ENCODE data around the gene SPPL3.
A peak's percentile ranks its signal among the peaks of the same experiment; 100 is the strongest.
"Not testable (repeated sequence)": the region's sequence is repeated elsewhere in the genome, so short reads cannot be mapped to it uniquely, and the experiment has no call there.

Gene SPPL3

DNA sequence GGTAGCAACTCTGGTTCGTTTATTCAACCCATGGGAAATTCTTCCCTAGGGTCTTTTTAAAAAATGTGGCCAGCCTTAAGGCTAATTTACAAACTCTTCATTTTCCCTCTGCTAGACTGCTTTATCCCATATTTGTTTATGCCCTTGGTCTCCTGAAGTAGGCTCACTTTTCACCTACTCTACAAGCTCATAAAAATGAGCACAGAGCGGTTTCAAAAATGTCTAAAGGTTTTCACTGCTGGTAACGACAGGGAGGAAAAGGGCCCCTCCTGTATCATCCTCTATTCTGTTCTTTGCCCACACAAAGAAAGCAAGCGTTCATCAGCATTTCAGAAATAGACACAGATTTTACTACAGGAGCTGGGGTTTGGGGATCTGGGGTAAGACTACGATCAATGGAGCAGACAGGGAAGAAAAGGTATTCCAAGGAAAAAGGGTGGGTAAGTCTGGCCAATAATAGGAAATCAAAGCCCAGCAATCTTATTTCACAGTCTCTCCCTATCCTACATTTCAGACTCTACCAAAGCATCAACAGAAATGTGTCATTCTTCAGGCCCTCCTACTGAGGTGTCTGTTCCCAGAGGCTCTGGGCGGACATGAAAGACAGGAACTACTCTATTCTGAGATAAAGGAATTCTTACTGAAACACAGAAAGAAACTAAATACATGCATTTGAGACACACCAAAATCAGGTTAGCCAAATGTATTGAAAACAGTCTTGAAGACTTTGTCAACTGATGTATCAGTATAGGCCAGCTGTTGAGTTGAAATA, 86.4 kb downstream of the SPPL3 start:
- no peak for DNase-seq (ENCODE audit: low read depth)

DNA sequence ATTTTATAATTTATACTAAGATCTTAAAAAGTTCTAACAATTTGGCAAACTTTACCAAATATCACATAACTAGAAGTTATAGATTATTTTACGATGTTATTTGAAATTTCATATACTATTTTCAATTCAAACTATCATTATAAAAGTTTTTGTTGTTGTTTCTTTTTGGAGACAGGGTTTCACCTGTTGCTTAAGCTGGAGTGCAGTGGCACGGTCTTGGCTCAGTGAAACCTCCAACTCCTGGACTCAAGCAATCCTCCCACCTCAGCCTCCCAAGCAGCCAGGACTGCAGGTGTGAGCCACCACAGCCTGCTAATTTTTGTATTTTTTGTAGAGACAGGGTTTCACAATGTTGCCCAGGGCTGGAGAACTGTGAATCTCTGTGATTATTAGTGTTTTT, 87.8 kb downstream of the SPPL3 start:
- no peak for DNase-seq (ENCODE audit: low read depth)

DNA sequence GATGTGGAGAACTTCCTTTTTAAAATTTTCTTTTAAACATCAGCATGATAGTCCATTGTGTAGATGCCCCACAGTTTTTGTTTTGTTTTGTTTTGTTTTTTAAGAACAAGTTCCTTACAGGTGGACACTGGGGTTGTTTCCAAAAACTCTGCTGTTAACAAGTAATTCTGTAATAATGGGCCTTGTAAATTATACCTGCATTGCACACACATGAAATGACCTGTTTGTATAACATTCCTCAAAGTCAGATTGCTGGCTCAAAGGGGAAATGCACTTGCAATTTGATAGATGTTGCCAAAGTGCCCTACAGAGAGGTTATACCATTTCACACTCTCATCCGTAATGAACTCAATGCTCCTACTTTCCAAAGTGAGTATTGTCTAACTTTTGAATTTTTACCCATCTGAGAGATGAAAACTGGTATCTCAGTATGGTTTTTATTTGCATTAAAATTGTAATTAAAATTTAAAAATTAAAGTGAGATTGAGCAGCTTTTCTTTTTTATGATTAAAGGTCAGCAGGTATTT, 89.2 kb downstream of the SPPL3 start:
- no peak for DNase-seq (ENCODE audit: low read depth)

DNA sequence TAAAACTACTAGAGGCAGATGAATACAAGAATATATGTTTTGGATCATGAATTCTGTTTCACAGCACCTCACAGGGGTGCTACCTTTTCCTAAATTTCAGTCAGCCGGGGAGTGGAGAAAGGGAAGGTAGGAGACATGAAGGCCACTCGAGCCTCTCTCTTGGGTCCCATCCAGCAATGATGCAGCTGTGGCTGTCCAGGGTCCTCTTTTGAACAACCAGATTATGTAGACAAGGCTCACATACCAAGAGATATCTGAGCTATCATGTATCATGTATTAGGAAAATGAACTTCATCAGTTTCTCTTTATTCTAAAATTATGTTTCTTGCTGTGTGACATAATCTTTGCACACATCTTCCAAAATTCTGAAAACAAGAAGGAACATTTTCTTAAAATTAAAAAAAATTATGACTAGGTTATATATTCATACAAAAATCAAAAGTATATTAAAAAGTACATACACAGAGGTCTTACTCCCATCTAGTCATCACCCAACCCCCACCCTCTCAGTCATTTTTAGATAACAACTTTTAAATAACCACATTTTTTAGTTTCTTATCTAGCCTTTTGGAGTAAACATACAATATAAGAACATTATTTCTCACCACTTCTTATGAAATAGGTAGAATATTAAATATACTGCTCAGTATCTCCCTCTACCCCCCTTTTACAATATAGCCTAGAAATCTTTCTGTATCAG, 89.8 kb downstream of the SPPL3 start:
- no peak for DNase-seq (ENCODE audit: low read depth)

DNA sequence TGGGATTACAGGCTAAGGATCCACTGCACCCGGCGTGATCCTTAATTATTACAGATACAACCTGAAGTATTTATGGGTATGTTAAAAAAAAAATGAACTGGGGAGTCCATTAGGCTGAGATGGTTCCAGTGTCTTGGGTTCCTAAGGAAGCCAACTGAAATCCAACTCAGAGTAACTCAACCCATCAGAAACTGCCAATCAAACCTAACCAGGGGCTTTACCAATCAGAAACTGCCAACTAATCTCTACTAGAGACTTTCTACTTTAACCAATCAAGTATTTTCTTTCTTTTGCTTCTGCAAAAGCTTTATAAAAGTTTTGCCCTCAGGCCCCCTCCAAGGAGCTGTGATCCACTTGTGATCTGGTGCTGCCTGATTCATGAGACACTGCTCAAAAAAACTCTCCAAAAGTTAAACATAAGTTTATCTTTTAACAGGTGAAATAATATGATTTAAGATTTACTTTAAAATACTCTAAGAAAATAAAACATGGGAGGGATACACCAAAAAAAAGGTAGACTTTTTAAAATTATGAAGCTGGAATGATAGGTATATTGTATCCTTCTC, 90.5 kb downstream of the SPPL3 start:
- no peak for DNase-seq (ENCODE audit: low read depth)

DNA sequence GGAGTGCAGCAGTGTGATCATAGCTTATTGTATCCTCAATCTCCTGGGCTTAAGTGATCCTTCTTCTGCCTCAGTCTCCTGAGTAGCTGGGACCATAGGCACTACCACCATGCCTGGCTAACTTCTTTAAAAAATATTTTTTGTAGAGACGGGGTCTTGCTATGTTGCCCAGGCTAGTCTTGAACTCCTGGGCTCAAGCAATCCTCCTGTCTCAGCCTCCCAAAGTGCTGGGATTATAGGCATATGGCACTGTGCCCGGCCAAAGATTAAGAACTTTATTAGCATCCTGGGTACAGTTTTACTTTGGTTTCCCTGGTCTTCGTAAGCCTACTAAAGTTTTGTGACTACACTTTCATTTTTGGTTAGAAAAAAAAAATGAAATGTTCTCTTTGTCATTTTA, 94.1 kb downstream of the SPPL3 start:
- no peak for DNase-seq (ENCODE audit: low read depth)

DNA sequence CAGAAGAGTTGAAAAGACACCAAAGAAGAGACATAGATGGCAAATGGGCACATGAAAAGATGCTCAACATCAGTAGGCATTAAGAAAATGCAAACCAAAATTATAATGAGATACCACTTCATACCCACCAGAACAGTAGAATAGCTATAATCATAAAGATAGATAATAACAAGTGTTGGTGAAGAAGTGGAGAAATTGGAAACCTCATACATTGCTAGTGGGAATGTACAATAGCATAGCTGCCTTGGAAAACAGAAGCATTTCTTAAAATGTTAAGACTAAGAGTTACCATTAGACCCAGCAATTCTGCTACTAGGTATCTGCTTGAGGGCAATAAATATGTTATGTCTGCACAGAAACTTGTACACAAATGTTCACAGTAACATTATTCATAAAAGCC, 99.7 kb downstream of the SPPL3 start:
- no peak for DNase-seq (ENCODE audit: low read depth)

DNA sequence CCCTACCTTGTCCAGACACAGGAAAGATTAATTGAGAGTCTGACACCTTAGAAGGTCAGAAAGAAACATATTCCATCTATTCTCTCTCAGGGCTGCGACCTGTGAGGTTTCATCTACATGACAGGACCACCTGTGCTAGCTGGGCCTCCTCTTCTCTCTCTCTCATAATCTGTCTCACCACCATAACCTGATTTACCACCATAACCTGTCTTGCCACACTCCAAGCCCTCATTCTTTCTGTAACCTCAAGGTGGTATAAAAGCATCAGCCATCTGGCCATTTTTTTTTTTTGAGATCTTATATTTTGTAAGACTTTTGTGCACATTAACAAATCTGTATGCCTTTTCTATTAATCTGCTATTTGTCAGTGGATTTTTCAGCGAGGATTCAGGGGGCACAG, 103.0 kb downstream of the SPPL3 start:
- DNase-seq (ENCODE audit: low read depth) = no peak

DNA sequence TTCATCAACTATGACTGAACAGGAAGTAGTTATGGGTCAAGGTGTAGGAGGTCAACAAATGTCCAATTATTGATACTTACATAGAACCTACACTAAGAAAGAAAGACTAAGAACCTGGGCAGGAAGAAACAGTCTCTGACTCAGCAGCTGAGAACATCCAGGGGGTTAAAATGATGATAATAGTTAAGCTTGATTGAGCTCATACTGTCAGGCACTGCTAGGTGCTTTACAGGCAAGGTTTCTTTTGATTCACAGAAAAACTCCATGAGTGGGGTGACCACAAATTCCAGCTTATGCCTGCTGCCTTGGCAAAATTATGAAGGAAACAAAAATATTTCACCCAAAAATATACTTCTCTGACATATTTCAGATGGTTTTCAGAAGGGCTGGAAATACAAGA, 103.5 kb downstream of the SPPL3 start:
- DNase-seq (ENCODE audit: low read depth) = no peak

DNA sequence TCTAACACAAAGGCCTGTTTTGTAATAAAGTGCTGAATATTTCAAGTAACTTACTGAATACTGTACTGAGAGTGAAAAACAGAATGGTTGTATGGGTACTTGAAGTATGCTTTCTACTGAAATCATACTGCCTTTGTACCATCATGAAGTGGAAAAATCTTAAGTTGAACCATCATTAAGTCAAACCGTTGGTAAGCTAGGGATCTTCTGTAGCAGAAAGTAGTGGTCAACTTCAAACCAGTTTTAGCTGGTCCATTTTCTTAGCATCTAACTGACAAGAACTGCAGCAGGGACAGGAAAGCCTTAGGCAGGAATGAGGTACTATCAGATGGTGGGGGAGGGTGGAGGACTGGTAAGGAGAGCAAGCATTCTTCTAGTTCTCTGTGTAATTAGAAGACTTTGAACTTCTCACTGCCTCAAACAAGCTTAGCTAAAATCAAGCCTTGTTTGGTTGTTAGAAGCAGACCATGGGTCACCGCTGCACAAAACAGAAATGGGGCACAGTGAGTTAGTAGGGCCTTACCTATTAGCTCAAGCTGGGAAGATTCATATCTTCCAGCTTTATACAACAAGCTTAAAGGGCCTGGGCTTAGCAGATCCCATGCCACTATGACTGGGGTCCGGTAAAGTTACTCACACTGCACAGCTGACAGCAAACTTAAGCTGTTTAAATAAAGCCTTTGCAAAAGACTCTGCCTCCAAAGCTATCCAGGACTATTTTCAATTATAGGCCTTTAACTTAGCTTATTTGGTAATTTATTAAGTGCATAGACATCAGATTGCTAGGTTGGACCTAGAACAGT, 104.7 kb downstream of the SPPL3 start:
- no peak for DNase-seq (ENCODE audit: low read depth)

DNA sequence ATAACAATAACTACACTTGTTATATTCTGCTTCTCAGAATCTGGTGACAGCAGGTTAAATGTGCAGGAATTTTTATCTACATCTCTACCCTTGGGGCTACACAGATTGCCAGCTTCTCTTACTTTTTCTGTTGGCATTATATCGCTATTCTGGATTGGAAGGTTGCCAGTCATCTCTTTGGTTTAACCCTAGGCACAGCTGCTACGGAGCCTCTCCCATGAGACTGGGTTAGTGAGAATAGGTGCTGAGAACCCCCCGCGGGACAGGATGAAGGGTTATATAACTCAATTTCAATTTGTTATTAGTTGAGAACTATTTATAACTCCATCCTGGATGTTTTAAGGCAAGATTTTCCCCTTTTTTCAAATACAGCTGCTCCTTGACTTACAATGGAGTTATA, 105.5 kb downstream of the SPPL3 start:
- DNase-seq (ENCODE audit: low read depth) = no peak

DNA sequence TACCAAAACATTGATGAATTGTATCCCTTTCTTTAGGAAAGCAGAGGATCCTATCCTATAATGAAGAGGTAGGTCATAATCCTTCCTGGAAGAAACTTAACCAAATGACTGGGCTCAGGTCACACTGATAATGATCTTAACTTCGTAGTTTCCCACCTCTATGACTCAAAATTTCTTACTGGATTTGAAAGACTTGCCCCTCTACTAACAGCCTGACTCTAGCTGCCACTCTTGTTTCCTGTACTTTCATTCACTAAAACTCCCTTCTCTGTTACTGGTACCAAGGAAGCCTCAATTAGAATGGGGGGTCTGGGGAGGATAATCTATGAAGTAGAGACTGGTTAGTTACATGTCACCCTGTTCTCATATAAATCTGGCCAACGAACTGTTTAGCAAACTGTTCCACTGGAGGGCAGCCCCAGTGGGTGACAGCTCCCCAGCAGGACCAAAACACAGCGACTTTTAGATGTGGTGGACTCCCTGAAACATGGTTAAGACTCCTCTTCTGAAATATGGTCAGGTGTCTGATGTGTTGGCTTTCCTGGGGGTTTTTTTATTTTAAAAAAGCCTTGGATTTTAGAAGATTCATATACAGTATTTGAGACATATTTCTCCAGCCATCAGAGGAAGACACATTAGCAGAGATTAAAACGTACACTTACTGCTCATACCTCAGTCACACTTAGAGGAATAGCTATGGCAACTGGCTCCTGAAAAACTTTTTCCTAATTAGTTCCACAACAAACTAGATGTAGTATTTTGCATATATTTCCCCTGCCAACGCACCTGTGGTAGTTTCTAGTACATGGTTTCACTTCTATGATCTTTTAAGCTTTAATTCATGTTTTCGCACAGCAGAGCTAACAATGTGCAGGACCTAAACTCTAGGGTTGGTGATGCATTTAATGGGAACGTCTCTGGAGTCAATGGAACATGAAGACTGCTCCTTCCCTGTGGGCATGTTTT, 106.2 kb downstream of the SPPL3 start:
- DNase-seq (ENCODE audit: low read depth) = no peak

DNA sequence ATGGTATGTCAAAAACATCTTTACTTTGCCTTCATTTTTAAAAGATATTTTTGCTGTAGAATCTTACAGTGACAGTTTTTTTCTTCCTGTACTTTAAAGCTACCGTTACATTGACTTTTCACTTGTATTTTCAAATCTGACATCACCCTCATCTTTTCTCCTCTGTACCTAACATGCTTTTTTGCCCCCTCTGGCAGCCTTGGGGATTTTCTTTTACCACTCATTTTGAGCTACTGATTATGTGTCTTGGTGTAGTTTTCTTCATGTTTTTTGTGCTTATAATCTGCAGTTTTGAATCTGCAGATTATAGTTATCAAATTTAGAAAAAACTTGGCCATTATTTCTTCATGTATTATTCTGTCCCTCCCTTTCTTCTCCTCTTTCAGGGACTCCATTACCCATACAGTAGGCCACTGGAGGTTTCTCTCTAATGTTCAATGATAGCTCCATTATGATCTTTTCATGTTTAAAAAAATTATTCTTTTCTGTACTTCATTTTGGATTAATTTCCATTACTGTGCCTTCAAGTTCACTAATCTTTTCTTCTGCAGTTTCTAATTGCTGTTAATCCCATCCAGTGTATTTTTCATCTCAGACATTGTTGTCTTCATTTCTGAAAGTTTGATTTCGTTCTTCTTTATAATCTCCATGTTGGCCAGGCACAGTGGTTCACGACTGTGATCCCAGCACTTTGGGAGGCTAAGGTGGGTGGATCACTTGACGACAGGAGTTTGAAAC, 108.5 kb downstream of the SPPL3 start:
- DNase-seq (ENCODE audit: low read depth) = no peak

DNA sequence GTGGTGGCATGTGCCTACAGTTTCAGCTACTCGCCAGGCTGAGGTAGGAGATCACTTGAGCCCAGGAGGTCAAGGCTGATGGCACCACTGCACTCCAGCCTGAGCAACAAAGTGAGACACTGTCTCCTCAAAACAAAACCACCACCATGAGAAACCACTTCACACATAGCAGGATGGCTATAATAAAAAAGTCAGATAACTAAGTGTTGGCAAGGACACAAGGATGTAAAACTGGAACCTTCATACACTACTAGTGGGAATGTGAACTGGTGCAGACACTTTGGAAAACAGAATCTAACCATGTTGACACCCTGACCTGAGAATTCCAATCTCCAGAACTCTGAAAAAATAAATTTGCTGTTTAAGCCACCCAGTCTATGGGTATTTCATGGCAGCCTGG, 110.8 kb downstream of the SPPL3 start:
- DNase-seq (ENCODE audit: low read depth) = no peak

DNA sequence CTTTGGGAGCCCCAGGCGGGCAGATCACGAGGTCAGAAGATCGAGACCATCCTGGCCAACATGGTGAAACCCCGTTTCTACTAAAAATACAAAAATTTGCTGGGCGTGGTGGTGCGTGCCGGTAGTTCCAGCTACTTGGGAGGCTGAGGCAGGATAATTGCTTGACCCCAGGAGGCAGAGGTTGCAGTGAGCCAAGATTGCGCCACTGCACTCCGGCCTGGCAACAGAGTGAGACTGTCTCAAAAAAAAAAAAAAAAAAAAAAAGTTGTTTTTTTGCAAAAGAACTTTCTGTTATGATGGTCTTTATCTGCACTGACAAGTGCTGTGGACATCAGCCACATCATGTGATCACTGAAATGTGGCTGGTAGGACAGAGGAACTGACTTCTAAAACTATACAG, 111.7 kb downstream of the SPPL3 start:
- DNase-seq (ENCODE audit: low read depth) = not testable (repeated sequence)

DNA sequence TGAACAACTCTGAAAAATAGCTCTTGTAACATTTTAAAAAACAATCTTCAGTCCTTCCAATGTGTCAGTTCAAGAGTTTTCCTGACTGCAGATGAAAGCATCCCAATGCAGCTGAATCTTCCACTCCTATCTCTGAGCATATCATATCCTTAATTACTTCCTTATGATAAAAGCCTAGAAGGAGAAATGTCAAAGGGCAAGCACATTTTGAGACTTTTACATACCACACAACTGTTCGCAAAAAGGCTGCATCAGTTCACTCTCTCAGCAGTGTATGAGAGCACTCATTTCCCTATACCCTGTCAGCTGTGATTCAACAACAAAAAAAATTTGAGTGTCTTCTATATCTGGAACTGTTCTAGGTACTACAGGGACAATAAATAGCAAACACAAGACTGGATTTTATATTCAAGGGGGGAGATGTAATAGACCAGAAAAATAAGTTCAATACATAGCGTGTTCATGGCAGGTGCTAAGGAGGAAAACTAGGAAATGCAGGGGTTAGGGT, 112.4 kb downstream of the SPPL3 start:
- no peak for DNase-seq (ENCODE audit: low read depth)

DNA sequence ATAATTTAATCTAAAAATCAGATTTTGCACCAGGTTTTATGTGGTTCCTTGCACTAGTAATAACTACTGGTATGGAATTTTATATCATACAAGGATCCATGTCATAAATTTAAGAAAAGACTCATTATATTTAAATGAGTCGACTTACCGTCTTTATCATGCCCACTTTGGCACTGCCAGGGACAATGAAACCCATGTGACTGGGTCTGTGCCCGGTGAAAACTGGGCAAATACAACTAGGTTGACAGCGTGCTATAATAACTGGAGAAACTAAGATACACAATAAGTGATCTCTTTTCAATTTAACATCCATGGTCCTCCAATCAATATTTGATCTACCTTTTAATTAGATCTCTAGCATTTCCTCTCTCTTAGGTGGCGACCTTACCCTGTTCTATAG, 114.0 kb downstream of the SPPL3 start:
- DNase-seq (ENCODE audit: low read depth) = no peak

DNA sequence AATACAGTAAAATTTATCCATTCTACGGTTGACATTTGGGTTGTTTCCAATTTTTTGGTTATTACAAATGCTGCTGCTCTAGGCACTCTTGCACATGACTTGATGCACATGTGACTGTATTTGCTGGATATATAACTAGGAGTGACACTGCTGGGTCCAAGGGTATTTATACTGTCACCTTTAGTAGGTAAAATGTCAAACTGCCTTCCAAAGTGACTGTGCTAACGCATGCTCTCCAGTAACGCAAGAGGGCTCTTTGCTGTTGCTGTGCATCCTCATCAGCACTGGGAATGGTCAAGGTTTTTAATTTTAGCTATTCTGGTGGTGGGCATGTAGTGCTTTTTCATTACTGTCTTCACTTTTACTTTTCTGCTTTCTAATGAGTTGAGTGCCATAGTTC, 116.3 kb downstream of the SPPL3 start:
- no peak for DNase-seq (ENCODE audit: low read depth)

DNA sequence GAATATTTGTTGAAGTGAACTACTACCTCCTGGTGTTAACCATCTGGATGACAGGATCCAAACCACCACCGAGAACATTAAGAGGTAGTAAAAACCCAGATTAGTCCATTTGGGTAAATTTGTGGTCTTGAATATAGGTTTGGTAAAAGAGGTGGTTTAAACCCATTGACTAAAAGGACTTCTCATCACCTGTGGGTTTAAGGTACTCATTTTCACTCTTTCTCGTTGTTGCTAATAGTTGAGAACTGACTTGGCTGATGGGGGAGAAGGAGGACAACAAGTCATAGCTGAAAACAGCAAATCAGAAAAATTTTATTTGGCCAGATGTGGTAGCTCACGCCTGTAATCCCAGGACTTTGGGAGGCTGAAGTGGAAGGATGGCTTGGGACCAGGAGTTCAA, 119.4 kb downstream of the SPPL3 start:
- no peak for DNase-seq (ENCODE audit: low read depth)

DNA sequence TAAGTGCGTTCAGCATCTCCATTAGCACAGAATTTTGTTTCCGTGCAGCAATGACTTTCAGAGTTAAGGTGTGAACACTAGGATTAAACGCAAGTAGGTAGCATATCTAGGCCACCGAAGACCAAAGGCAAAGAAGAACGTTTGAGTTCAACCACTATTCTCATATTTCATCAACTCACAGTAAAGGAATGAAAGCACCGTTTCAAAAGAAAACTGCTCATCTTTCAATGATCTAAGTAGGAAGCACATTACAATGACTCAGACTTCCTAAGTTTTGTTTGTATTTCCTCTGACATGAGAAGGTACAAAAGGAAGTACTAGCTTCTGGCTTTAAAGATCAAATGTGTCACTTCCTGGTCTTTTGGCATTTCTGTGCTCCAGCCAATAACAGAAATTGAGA, 121.0 kb downstream of the SPPL3 start:
- peak; percentile 5 for DNase-seq (ENCODE audit: low read depth)
